GM12875 (cell line): Measurements from ENCODE around the gene COMT.

ENCODE experiments used
- H3K4me3 ChIP-seq: one replicate; pipeline ENCODE4 v1.5.1; 2011; ENCODE audit warnings: low read depth, low read length, control low read depth
- CTCF ChIP-seq: IDR thresholded peaks from 2 replicates; pipeline ENCODE4 v1.5.1; 2011; ENCODE audit warnings: low read depth, mild to moderate bottlenecking, control low read depth, inconsistent platforms, low read length, moderate library complexity, borderline replicate concordance; ENCODE audit not compliant: insufficient read depth

The COMT gene

GRCh38 chr22:19915287-19915954, 26.2 kb upstream of the COMT start:
- H3K4me3 ChIP-seq, result no peak overlapping the region
- no peak for TF ChIP-seq CTCF

GRCh38 chr22:19916006-19916405, 25.6 kb upstream of the COMT start:
- no peak overlapping the region for H3K4me3 ChIP-seq
- TF ChIP-seq CTCF, result no peak

GRCh38 chr22:19916941-19917340, 24.6 kb upstream of the COMT start:
- TF ChIP-seq CTCF, result no peak
- no peak overlapping the region for H3K4me3 ChIP-seq

GRCh38 chr22:19917389-19918138, 24.0 kb upstream of the COMT start:
- TF ChIP-seq CTCF, result no peak
- no peak overlapping the region for H3K4me3 ChIP-seq

GRCh38 chr22:19918332-19919106, 23.1 kb upstream of the COMT start:
- no peak overlapping the region for H3K4me3 ChIP-seq
- TF ChIP-seq CTCF, result no peak

- H3K4me3 ChIP-seq, result no peak overlapping the region
- no peak for TF ChIP-seq CTCF
These were observed 21.7 kb upstream of the COMT start for GRCh38 chr22:19919701-19920363.
